ENCODE results near the gene FBXL20.
A peak's percentile ranks its signal among the peaks of the same experiment; 100 is the strongest.

- TF ChIP-seq CTCF (optimal IDR thresholded peaks at IDR 0.05 in 1 of 3, IDR thresholded peaks at IDR 0.05 in 1 of 3, conservative IDR thresholded peaks at IDR 0.05 in 1 of 3; ENCODE audit: extremely low read depth in 1 of 3, insufficient read depth in 2 of 3, low read length in 3 of 3) (no peak), EZH2 (IDR thresholded peaks at IDR 0.05; ENCODE audit: low read length) (peak; percentile 42)
These were observed 176.0 kb downstream of the FBXL20 start, which contains the start of gene STAC2 for GRCh38 chr17:39225308-39225958.
